Uterus (tissue), 2 donors: Measurements from ENCODE around the gene GALNT5.

Experiments used
- POLR2A ChIP-seq, 2 donors: fragments of 450-650 bp; IDR thresholded peaks; one replicate each; pipeline ENCODE4 v1.6.1; 2016; ENCODE audit warnings: antibody characterized with exemption in 2 of 2, mild to moderate bottlenecking in 1 of 2, moderate library complexity in 1 of 2
- TF ChIP-seq, protein P1 (sequence below), 4 experiments: fragments of 200-600 bp in 2 of 4; fragments of 450-650 bp in 2 of 4; sonication (generic) in 2 of 4; IDR thresholded peaks; one replicate each; pipeline ENCODE4 v1.5.1; 2016 to 2019; ENCODE audit warnings: antibody characterized with exemption in 4 of 4, mild to moderate bottlenecking in 2 of 4, moderate library complexity in 1 of 4

DNA sequence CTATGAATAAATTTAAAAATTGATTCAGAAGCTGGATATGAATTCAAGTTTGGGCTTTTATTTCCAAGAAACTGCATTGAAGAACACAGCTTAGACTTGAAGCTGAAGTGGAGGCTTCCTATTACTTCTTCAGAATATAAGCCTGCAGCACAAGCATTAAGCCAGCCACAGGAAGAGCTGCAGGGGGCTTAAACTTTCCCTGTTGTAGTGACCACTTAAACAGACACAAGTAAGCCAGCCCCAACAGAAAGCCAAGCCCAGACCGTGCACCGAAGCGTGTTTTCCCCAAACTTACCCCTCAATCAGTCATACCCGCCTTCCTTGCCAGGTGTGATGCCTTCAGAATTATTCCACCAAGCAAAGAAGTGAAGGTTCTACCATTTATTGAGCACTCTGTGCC is 39.5 kb downstream of the GALNT5 start:
- no peak for TF ChIP-seq POLR2A (IDR thresholded peaks at IDR 0.05)
- TF ChIP-seq, protein P1, sequence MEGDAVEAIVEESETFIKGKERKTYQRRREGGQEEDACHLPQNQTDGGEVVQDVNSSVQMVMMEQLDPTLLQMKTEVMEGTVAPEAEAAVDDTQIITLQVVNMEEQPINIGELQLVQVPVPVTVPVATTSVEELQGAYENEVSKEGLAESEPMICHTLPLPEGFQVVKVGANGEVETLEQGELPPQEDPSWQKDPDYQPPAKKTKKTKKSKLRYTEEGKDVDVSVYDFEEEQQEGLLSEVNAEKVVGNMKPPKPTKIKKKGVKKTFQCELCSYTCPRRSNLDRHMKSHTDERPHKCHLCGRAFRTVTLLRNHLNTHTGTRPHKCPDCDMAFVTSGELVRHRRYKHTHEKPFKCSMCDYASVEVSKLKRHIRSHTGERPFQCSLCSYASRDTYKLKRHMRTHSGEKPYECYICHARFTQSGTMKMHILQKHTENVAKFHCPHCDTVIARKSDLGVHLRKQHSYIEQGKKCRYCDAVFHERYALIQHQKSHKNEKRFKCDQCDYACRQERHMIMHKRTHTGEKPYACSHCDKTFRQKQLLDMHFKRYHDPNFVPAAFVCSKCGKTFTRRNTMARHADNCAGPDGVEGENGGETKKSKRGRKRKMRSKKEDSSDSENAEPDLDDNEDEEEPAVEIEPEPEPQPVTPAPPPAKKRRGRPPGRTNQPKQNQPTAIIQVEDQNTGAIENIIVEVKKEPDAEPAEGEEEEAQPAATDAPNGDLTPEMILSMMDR (IDR thresholded peaks at IDR 0.05): no peak
